Measurements from ENCODE around the gene FOXD2.

DNA sequence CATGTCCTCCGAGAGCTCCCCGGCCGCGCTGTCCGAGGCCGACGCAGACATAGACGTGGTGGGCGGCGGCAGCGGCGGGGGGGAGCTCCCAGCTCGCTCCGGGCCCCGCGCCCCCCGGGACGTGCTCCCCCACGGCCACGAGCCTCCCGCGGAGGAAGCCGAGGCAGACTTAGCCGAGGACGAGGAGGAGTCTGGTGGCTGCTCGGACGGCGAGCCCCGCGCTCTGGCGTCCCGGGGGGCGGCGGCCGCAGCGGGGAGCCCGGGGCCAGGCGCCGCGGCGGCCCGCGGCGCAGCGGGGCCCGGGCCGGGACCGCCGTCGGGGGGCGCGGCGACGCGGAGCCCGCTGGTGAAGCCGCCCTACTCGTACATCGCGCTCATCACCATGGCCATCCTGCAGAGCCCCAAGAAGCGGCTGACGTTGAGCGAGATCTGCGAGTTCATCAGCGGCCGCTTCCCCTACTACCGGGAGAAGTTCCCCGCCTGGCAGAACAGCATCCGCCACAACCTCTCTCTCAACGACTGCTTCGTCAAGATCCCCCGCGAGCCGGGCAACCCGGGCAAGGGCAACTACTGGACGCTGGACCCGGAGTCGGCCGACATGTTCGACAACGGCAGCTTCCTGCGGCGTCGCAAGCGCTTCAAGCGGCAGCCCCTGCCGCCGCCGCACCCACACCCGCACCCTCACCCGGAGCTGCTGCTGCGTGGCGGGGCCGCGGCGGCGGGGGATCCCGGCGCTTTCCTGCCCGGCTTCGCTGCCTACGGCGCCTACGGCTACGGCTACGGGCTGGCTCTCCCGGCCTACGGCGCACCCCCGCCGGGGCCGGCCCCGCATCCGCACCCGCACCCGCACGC is 547 bp downstream of the FOXD2 start:
- TF ChIP-seq GATA2 (IDR thresholded peaks at IDR 0.05; ENCODE audit: low read depth, low read length) (no peak), GATA3 (IDR thresholded peaks at IDR 0.05; ENCODE audit: low read depth, low read length) (no peak)
